Activated CD8-positive, alpha-beta memory T cell treated with anti-CD3 and anti-CD28 coated beads, Interleukin-2, amount 50 U/mL, for 1 hour (primary cell): ENCODE data around the gene PHIP.
"Not testable (repeated sequence)": the region's sequence is repeated elsewhere in the genome, so short reads cannot be mapped to it uniquely, and the experiment has no call there.

Experiments
- DNase-seq: peaks from one replicate; pipeline ENCODE4 v3.0.0-alpha.2; 2020; ENCODE audit errors: extremely low read depth

Gene PHIP

DNA sequence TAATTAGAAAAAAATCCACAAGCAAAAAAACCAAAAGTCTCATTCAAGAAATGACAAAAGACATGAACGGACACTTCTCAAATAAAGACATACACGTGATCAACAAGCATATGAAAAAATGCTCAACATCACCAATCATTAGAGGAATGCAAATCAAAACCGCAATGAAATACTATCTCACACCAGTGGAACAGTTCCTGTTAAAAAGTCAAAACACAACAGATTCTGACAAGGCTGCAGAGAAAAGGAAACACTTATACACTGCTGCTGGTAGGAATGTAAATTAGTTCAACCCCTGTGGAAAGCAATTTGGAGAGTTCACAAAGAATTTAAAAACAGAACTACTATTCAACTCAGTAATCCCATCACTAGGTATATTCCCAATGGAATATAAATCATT, 152.7 kb downstream of the PHIP start:
- no peak for DNase-seq

DNA sequence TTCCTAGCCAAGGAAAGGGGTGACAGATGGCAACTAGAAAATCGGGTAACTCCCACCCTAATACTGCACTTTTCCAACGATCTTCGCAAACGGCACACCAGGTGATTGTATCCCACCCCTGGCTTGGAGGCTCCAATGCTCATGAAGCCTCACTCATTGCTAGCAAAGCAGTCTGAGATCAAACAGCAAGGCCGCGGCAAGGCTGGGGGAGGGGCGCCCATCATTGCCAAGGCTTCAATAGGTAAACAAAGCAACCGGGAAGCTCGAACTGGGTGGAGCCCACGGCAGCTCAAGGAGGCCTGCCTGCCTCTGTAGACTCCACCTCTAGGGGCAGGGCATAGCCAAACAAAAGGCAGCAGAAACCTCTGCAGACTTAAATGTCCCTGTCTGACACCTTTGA, 156.9 kb downstream of the PHIP start:
- DNase-seq, result not testable (repeated sequence)

DNA sequence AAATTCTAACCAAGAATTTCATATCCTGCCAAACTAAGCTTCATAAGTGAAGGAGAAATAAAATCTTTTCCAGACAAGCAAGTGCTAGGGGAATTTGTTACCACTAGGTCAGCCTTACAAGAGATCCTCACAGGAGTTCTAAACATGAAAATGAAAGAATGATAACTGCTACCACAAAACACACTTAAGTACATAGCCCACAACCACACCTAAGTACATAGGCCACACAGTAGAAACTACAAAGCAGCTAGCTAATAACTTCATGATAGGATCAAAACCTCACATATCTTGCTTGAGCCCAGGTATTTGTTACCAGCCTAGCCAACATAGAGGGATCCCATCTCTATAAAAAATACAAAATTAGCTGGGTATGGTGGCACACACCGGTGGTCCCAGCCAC, 160.3 kb downstream of the PHIP start:
- no peak for DNase-seq

DNA sequence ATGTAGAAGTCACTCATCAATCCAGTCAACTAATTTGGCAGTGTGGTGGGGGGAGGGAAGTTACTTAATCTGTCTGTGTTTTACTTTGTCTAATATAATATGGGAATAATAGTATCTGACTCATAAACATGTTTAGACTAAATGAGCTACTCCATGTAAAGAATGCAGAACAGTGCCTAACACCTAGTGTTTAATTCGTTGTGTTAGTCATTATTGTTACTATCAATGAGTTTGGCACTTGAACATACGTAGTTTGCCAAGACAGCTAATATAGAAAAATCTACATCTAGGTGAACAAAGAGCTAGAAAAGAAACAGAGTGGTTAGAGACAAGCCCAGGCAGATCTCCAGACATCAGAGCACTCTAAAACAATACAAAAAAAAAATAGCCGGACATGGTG, 161.6 kb downstream of the PHIP start:
- DNase-seq, result no peak

DNA sequence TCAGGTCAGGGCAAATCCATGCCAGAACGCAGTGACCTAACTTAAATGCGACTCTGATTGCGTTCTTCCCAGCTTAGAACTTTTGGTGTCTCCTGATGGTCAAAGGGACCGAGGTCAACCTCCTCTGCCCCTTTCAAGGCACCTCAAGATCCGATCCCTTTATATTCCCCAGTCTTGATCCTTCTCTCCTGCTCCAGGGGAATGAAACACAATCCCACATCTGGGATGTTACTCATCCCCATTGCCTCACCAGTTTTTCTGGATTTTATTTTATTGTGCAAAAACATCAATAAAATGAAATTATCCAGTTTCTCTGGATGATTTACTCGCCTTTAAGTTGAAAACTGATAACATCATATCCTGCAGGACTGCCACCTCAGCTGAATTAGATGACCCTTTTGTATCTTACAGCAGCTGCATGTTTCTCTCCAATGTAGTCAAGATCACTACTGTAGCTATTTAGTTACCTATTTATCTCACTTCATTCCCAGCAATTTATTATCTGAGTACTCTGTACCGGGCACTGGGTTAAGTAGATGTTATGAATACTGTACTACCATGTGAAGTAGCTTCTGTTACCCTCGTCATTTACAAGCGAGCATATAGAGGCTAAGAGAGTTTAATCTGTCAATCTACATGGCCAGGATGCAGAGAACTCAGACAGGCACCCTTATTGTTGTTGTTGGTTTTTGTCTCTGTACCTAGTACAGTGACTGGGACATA, 166.7 kb downstream of the PHIP start:
- no peak for DNase-seq

DNA sequence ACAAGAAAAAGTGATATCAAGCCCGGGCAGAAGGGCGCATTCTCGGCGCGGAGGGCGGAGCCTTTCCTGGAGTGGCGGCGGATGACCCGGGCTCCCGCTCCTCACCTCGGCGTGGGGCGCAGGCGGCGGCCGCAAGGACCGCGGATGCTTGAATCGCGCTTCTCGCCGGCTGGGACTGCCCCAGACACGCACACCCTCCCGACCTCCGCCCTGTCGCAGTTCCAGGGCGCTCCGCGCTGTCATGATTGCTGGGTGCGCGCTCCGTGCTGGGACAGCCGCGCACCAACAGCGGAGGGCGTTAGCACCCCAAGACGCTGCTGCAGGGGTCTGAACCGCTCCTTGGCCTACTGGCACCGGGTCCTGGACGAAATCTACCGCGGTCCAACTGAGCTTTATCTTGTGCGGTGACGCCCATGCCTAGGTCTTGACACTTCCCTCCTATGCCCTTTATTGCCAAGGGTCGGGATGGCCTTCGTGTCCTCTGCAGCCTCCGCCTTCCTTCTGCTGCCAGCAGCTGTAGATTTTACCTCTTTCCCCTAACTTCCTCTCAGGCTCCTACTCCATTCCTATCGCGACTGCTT, 167.4 kb downstream of the PHIP start:
- DNase-seq, result no peak

DNA sequence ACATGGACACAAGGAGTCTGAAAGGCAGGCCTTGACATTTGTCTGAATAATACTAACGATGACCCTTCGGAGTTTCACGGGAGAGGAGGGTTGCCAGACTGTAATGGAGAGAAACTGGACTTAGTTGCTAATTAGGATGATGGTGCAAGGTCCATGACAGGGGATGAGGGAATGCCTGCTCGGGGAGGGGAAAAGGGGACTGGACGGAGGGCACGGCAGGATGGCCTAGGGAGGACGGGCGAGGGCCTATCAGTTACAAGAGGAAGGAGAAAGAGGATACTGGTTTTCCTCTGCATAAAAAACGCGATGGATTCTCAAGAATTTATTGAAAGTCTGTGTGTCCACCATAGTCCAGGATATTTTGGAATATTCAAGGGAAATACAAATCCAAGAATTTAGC, 168.0 kb downstream of the PHIP start:
- no peak for DNase-seq

DNA sequence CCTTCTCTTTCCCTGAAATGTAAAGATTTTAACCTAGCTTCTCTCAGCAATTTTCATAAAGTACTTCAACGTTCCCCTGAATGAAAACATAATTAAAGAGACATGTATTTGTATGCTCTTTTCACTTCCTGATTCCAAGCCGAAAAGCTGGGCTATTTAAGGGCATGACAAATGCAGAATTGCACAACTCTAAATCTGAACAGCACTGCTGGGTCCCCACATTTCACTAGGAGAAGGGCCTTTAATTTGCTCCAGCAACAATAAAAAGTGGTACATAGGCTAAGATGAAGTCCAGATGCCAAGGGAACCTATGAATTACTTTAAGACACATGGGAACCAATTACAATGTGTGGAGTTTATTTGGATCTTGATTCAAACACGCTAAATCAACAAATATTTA, 168.7 kb downstream of the PHIP start:
- no peak for DNase-seq

DNA sequence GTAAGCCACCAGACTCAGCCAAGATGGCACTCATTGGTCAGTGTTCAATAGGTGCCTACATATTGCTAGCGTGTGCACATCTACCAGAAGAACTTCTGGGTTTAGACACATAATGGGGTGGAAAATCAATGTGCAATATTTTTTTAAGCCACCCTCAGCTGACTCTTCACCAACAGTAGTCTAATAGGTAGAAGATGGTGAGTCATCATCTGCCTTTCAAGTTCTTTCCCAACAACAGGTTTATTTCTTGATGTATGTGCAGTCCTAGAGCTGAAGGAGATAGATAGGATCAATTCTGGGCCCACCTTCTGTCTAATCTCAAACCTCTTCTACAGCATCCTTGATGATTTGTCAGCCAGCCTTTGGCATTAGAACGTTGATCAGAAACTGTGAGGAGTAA, 169.4 kb downstream of the PHIP start:
- DNase-seq, result no peak

DNA sequence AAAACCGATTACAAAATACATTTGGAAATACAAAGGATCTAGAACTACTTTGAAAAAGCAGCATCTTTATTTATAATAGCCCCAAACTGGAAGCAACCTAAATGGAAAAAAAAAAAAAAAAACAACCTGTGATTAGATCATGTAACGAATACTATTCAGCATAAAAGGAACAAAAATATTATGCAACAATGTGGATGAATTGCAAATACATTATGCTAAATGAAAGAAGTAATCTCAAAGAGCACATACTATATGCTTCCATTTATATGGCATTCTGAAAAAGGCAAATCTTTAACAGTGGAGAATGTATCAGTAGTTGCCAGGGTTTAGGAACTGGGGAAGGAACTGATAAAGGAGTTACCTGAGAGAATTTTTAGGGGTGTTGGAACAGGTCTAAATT, 181.8 kb downstream of the PHIP start:
- no peak for DNase-seq

DNA sequence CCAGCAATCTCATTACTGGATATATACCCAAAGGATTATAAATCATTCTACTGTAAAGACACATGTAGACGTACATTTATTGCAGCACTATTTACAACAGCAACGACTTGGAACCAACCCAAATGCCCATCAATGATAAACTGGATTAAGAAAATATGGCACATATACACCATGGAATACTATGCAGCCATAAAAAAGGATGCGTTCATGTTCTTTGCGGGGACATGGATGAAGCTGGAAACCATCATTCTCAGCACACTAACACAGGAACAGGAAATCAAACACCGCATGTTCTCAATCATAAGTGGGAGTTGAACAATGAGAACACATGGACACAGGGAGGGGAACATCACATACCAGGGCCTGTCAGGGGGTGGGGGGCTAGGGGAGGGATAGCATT, 188.2 kb downstream of the PHIP start:
- not testable (repeated sequence) for DNase-seq
